ENCODE results near the gene TRMT112.

TRMT112 gene

DNA sequence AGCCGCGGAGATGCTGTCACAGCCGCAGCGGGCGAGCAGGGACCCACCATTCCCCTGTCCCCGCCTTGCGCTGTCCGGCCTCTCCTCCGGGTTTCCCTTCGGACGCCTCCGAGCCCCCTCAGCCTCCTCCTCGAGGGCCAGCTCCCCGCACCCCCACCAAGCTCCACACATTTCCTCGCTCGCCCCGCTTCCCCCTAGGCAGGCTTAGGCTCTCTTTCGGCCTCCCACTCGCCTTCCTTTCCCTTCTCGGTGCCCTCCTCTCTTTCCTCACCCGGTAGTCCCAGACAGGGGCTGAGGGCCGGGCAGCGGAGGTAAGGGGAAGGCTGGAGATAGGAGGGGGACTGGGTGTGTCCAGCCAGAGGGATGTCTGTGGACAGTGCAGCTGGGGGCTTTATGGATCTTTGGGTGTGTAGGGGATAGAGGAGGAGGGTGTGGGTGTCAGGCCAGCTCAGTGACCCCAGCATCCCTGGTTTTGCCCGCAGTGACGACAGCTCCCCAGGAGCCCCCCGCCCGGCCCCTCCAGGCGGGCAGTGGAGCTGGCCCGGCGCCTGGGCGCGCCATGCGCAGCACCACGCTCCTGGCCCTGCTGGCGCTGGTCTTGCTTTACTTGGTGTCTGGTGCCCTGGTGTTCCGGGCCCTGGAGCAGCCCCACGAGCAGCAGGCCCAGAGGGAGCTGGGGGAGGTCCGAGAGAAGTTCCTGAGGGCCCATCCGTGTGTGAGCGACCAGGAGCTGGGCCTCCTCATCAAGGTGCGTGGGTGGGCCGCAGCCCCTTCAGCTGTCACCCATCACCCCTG, 24.7 kb downstream of the TRMT112 start:
- CTCF ChIA-PET = interaction anchor here (1.4 to 6.1 kb wide), 2 partner anchors 10 to 22 kb away, joined by 4 to 45 read pairs; partner anchors contain the start of genes CATSPERZ and ESRRA
- peaks cover 14 to 83% (median 44%) of the 10 kb centered on the region in 5 experiments for H3K27me3 ChIP-seq (replicated peaks in 2 of 5; ENCODE audit: control insufficient read depth in 4 of 5, insufficient read depth in 5 of 5, low read length in 4 of 5)
- no peaks in the 10 kb centered on the region for H3K9me3 ChIP-seq (ENCODE audit: control extremely low read depth in 1 of 5, control insufficient read depth in 4 of 5, insufficient read depth in 2 of 5, low read depth in 1 of 5, low read length in 4 of 5)
- H3K27ac ChIP-seq (ENCODE audit: insufficient read depth in 1 of 2, low read depth in 1 of 2, low read length in 2 of 2, poor library complexity in 1 of 2, severe bottlenecking in 2 of 2) = no peak overlapping the region
- H3K36me3 ChIP-seq (ENCODE audit: control insufficient read depth in 4 of 4, insufficient read depth in 4 of 4, low read length in 3 of 4) = peaks cover 0 to 2% (median 0%) of the 10 kb centered on the region in 4 experiments
- POLR2A ChIA-PET = no interaction called here
- peaks cover 0 to 23% (median 18%) of the 10 kb centered on the region in 4 experiments for H3K4me1 ChIP-seq (ENCODE audit: control extremely low read depth in 1 of 4, control insufficient read depth in 4 of 4, insufficient read depth in 4 of 4, low read length in 3 of 4)
- no peak for DNase-seq
- 40% methylated on average over 29 of the region's 42 CpGs for WGBS (ENCODE audit: insufficient coverage)
- peak overlapping the region in 6 of 7 experiments; percentile 10 to 62 (median 40) for H3K4me3 ChIP-seq (ENCODE audit: control insufficient read depth in 1 of 7, extremely low read depth in 1 of 7, insufficient read depth in 4 of 7, low read depth in 2 of 7, low read length in 6 of 7)

DNA sequence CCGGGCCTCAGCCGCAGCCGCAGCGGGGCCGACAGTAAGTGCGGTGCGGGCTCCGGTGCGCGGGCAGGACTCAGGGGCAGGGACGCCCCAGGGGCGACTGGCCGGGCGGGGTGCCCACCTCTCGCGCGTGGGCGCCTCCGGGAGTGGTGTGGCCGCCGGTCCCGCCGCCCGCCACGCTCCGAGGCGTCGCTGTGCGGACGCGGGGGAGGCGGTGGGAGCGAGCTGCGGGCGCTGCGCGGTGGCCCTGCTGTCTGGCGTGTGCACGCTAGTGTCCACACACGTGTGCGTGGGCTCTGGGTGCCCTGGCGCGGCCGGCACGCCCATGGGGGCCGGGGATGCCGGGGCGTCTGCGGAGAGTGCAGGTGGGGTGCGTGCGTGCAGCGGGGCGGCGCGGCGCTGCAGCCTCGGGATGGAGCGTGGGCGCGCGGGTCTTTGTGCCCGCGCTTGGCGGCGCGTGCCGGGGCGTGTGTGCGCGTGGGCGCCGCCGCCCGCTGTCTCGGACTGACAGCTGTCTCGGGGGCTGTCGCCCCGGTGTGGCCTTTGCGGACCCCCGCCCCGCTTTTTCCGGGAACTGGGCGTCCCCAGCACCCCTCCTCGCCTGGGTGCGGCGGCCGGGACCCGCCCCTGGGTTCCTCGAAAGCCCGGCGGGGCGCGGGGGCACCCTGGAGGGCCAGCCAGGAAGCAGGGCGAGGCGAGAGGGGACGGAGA, 25.5 kb downstream of the TRMT112 start:
- Histone ChIP-seq H3K36me3 (ENCODE audit: control insufficient read depth in 4 of 4, insufficient read depth in 4 of 4, low read length in 3 of 4) (peaks cover 0 to 2% (median 0%) of the 10 kb centered on the region in 4 experiments), H3K27me3 (replicated peaks in 2 of 5; ENCODE audit: control insufficient read depth in 4 of 5, insufficient read depth in 5 of 5, low read length in 4 of 5) (peaks cover 14 to 75% (median 37%) of the 10 kb centered on the region in 5 experiments), H3K27ac (ENCODE audit: insufficient read depth in 1 of 2, low read depth in 1 of 2, low read length in 2 of 2, poor library complexity in 1 of 2, severe bottlenecking in 2 of 2) (no peak overlapping the region), H3K4me3 (ENCODE audit: control insufficient read depth in 1 of 7, extremely low read depth in 1 of 7, insufficient read depth in 4 of 7, low read depth in 2 of 7, low read length in 6 of 7) (peak overlapping the region; percentile 10 to 62 (median 48)), H3K9me3 (ENCODE audit: control extremely low read depth in 1 of 5, control insufficient read depth in 4 of 5, insufficient read depth in 2 of 5, low read depth in 1 of 5, low read length in 4 of 5) (no peaks in the 10 kb centered on the region), H3K4me1 (ENCODE audit: control extremely low read depth in 1 of 4, control insufficient read depth in 4 of 4, insufficient read depth in 4 of 4, low read length in 3 of 4) (peaks cover 0 to 17% (median 15%) of the 10 kb centered on the region in 4 experiments)
- peak in 1 of 3 donors; percentile 40 for DNase-seq
- POLR2A ChIA-PET = no interaction called here
- WGBS (ENCODE audit: insufficient coverage) = under 1% methylated on average over 88 of the region's 96 CpGs
- CTCF ChIA-PET = interaction anchor here (1.4 to 6.1 kb wide), 2 partner anchors 11 to 21 kb away, joined by 4 to 45 read pairs; partner anchors contain the start of genes CATSPERZ and ESRRA

DNA sequence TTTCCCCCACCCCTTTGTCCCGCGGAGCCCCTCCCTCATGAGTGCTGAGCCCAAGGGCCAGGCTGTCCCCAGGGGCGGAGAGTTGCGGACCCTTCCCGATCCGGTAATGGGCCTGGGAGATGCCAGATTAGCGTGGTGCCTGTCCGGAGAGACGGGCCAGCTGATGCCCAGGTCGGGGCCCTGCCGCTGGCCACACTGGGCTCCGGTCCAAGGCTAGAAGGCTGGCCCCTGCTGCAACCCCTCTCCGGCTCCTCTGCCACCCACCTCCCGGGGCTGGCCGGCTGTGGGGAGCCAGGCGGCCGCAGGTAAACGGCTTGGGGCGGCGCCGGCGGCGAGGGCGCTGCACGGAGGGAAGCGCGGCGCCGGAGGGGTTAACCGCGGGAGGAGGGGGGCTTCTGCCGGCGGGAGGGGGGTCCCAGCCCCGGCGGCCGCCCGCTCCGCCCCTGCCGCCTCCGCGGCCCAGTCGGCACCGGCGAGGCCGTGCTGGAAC, 26.1 kb downstream of the TRMT112 start, which contains the start of gene KCNK4:
Gene KCNK4 (plus strand): TSS at position 41 of the 490 bp plus-strand sequence. CDS start 1,717 bp downstream, outside the sequence.
- no peak for DNase-seq
- H3K4me3 ChIP-seq (ENCODE audit: control insufficient read depth in 1 of 7, extremely low read depth in 1 of 7, insufficient read depth in 4 of 7, low read depth in 2 of 7, low read length in 6 of 7) = peak within 1 kb of the TSS; percentile 10 to 62 (median 48)
- H3K4me1 ChIP-seq (ENCODE audit: control extremely low read depth in 1 of 4, control insufficient read depth in 4 of 4, insufficient read depth in 4 of 4, low read length in 3 of 4) = peaks cover 0 to 20% (median 17%) of the 10 kb centered on the region in 4 experiments
- WGBS (ENCODE audit: insufficient coverage) = 5% methylated on average over 39 of the region's 45 CpGs
- H3K27ac ChIP-seq (ENCODE audit: insufficient read depth in 1 of 2, low read depth in 1 of 2, low read length in 2 of 2, poor library complexity in 1 of 2, severe bottlenecking in 2 of 2) = no peak within 1 kb of the TSS
- ChIA-PET CTCF (interaction anchor here (1.4 to 6.1 kb wide), 2 partner anchors 11 to 20 kb away, joined by 4 to 45 read pairs; partner anchors contain the start of genes CATSPERZ and ESRRA), POLR2A (no interaction called here)
- H3K9me3 ChIP-seq (ENCODE audit: control extremely low read depth in 1 of 5, control insufficient read depth in 4 of 5, insufficient read depth in 2 of 5, low read depth in 1 of 5, low read length in 4 of 5) = no peaks in the 10 kb centered on the region
- peaks cover 0 to 2% (median 0%) of the 10 kb centered on the region in 4 experiments for H3K36me3 ChIP-seq (ENCODE audit: control insufficient read depth in 4 of 4, insufficient read depth in 4 of 4, low read length in 3 of 4)
- H3K27me3 ChIP-seq (replicated peaks in 2 of 5; ENCODE audit: control insufficient read depth in 4 of 5, insufficient read depth in 5 of 5, low read length in 4 of 5) = peaks cover 10 to 69% (median 34%) of the 10 kb centered on the region in 5 experiments

DNA sequence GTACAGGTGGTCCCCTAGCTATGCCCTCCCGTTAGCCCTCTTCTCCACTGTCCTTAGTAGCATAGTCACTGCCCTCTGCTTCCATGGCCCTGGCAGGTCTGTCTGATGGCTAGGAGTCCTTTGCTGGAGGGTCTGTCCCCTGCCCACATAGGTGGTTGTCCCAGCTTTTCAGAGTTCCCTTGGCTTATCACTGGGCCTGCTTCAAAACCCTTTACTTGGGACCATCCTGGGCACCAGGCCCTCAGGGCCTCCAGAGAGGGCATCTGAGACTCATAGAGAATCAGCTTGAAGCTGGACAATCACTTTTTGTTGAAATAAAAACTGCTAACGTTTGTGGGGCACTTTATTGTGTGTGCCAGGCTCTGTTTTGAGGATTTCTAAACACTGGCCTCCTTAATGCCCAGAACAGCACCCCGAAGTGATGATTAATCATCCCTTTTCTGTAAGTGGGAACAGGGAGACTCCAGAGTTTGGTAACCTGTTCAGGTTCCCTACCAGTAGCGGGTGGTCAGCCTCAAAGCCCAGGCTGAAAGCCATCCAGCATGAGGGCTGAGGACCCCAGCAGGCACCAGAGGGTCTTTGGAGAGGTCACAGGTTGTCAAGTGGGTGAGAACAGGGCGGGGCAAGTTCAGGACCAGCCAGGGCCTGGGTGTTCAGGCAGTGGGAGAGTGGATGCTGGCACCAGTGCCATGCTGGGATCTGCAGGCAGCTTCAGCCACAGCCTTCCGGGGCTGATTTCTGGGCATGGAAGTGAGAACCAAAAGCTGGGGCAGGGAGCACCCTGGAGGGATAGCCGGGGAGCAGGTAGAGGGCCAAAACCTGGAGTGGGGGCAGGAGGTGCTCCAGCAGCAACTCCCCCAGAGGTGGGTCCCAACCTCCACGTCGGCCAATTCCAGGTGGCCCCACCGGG, 26.8 kb downstream of the TRMT112 start:
- 66% methylated on average over 9 of the region's 10 CpGs for WGBS (ENCODE audit: insufficient coverage)
- peaks cover 0 to 2% (median 0%) of the 10 kb centered on the region in 4 experiments for H3K36me3 ChIP-seq (ENCODE audit: control insufficient read depth in 4 of 4, insufficient read depth in 4 of 4, low read length in 3 of 4)
- H3K4me3 ChIP-seq (ENCODE audit: control insufficient read depth in 1 of 7, extremely low read depth in 1 of 7, insufficient read depth in 4 of 7, low read depth in 2 of 7, low read length in 6 of 7) = no peak overlapping the region
- ChIA-PET CTCF (interaction anchor here (0.6 to 6.1 kb wide), 8 partner anchors 8 to 87 kb away, joined by 3 to 45 read pairs (median 4); partner anchors contain the start of genes CATSPERZ and ESRRA), POLR2A (no interaction called here)
- H3K4me1 ChIP-seq (ENCODE audit: control extremely low read depth in 1 of 4, control insufficient read depth in 4 of 4, insufficient read depth in 4 of 4, low read length in 3 of 4) = peaks cover 0 to 25% (median 22%) of the 10 kb centered on the region in 4 experiments
- no peak for DNase-seq
- H3K27me3 ChIP-seq (replicated peaks in 2 of 5; ENCODE audit: control insufficient read depth in 4 of 5, insufficient read depth in 5 of 5, low read length in 4 of 5) = peaks cover 6 to 62% (median 29%) of the 10 kb centered on the region in 5 experiments
- H3K9me3 ChIP-seq (ENCODE audit: control extremely low read depth in 1 of 5, control insufficient read depth in 4 of 5, insufficient read depth in 2 of 5, low read depth in 1 of 5, low read length in 4 of 5) = no peaks in the 10 kb centered on the region
- no peak overlapping the region for H3K27ac ChIP-seq (ENCODE audit: insufficient read depth in 1 of 2, low read depth in 1 of 2, low read length in 2 of 2, poor library complexity in 1 of 2, severe bottlenecking in 2 of 2)

DNA sequence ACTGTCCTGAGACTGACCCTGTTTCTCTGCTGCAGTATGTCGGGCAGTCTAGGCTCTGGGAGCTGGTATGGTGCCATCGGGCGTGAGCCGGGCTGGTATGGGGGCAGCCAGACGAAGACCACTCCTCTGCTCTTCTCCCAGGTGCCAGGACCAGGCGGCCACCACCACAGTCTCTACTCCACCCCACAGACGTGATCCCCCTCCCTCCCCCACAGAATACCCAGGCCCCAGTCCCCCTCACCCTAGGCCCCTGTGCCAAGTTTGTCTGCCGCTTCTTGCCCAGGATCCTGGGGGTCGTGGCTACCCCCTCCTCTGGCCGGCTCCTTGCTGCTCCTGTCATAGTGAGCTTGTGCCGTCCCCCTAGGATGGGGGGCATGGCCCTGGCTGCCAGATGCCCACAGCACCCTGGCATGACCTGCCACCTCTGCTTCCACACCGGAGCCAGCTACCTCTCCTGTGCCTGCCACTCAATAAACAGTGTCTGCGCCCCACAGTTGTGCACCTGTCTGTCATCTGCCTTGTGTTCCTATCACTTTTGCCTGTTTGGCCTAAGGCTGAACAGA, 28.3 kb downstream of the TRMT112 start:
- 95% methylated on average over 9 of the region's 13 CpGs for WGBS (ENCODE audit: insufficient coverage)
- POLR2A ChIA-PET = no interaction called here
- Histone ChIP-seq H3K4me1 (ENCODE audit: control extremely low read depth in 1 of 4, control insufficient read depth in 4 of 4, insufficient read depth in 4 of 4, low read length in 3 of 4) (peaks cover 0 to 30% (median 28%) of the 10 kb centered on the region in 4 experiments), H3K27ac (ENCODE audit: insufficient read depth in 1 of 2, low read depth in 1 of 2, low read length in 2 of 2, poor library complexity in 1 of 2, severe bottlenecking in 2 of 2) (no peak overlapping the region), H3K9me3 (ENCODE audit: control extremely low read depth in 1 of 5, control insufficient read depth in 4 of 5, insufficient read depth in 2 of 5, low read depth in 1 of 5, low read length in 4 of 5) (no peaks in the 10 kb centered on the region), H3K4me3 (ENCODE audit: control insufficient read depth in 1 of 7, extremely low read depth in 1 of 7, insufficient read depth in 4 of 7, low read depth in 2 of 7, low read length in 6 of 7) (no peak overlapping the region), H3K36me3 (ENCODE audit: control insufficient read depth in 4 of 4, insufficient read depth in 4 of 4, low read length in 3 of 4) (peaks cover 0 to 2% (median 0%) of the 10 kb centered on the region in 4 experiments), H3K27me3 (replicated peaks in 2 of 5; ENCODE audit: control insufficient read depth in 4 of 5, insufficient read depth in 5 of 5, low read length in 4 of 5) (peaks cover 0 to 48% (median 20%) of the 10 kb centered on the region in 5 experiments)
- DNase-seq = no peak
- CTCF ChIA-PET = interaction anchor here (1.1 to 6.1 kb wide), 5 partner anchors 10 to 85 kb away, joined by 3 to 45 read pairs (median 5); partner anchors contain the start of genes CATSPERZ and ESRRA

DNA sequence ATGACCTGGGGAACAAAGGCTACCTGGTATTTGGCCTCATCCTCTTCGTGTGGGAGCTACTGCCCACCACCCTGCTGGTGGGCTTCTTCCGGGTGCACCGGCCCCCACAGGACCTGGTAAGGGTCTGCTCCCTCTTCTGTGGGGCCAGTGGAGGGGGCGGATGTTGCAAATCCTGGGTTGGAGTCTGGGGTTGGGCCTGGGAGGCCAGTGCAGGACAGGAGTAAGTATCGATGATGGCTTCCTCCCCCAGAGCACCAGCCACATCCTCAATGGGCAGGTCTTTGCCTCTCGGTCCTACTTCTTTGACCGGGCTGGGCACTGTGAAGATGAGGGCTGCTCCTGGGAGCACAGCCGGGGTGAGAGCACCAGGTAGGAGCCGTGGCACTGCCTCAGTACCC, 29.0 kb downstream of the TRMT112 start:
- WGBS (ENCODE audit: insufficient coverage) = 100% methylated on average over 8 of the region's 9 CpGs
- Histone ChIP-seq H3K4me3 (ENCODE audit: control insufficient read depth in 1 of 7, extremely low read depth in 1 of 7, insufficient read depth in 4 of 7, low read depth in 2 of 7, low read length in 6 of 7) (no peak overlapping the region), H3K36me3 (ENCODE audit: control insufficient read depth in 4 of 4, insufficient read depth in 4 of 4, low read length in 3 of 4) (peaks cover 0 to 2% (median under 1%) of the 10 kb centered on the region in 4 experiments), H3K27ac (ENCODE audit: insufficient read depth in 1 of 2, low read depth in 1 of 2, low read length in 2 of 2, poor library complexity in 1 of 2, severe bottlenecking in 2 of 2) (no peak overlapping the region), H3K4me1 (ENCODE audit: control extremely low read depth in 1 of 4, control insufficient read depth in 4 of 4, insufficient read depth in 4 of 4, low read length in 3 of 4) (peaks cover 0 to 35% (median 34%) of the 10 kb centered on the region in 4 experiments), H3K27me3 (replicated peaks in 2 of 5; ENCODE audit: control insufficient read depth in 4 of 5, insufficient read depth in 5 of 5, low read length in 4 of 5) (peaks cover 0 to 41% (median 18%) of the 10 kb centered on the region in 5 experiments), H3K9me3 (ENCODE audit: control extremely low read depth in 1 of 5, control insufficient read depth in 4 of 5, insufficient read depth in 2 of 5, low read depth in 1 of 5, low read length in 4 of 5) (no peaks in the 10 kb centered on the region)
- ChIA-PET POLR2A (no interaction called here), CTCF (interaction anchor here (0.8 to 6.1 kb wide), 3 partner anchors 14 to 36 kb away, joined by 3 to 45 read pairs (median 5); partner anchors contain the start of genes CATSPERZ and ESRRA)
- DNase-seq = no peak
